Measurements from ENCODE around the gene SHC3. TPM values are rescaled to one million over a fixed set of nuclear protein-coding genes. Genes with fewer than 3 reads are reported as not detected.

SHC3 gene
- total RNA-seq, 1 donor from 2014 or later = 1.4 TPM

Other genes starting within 250 kb of the SHC3 start
- gene S1PR3, start 187.3 kb downstream of the SHC3 start, total RNA-seq = 2.2 TPM
- 46.5 TPM for gene CKS2, start 132.4 kb upstream of the SHC3 start, total RNA-seq
- 19.2 TPM for gene SECISBP2, start 139.7 kb upstream of the SHC3 start, total RNA-seq

Data from esophagus mucosa (tissue), 1 donor.